Suppressor macrophage (primary cell): ENCODE data around the gene ANKFY1.

Source experiments
- DNase-seq, 4 experiments: peaks; one replicate each; pipeline ENCODE4 v3.0.0-alpha.2; 2020 to 2022
- total RNA-seq, 17 experiments: gene quantifications; one replicate each; lab custom pipeline; 2026; ENCODE audit warnings: mixed read lengths in 6 of 17, inconsistent platforms in 3 of 17; lab: John Stamatoyannopoulos, UW

Gene ANKFY1, protein sequence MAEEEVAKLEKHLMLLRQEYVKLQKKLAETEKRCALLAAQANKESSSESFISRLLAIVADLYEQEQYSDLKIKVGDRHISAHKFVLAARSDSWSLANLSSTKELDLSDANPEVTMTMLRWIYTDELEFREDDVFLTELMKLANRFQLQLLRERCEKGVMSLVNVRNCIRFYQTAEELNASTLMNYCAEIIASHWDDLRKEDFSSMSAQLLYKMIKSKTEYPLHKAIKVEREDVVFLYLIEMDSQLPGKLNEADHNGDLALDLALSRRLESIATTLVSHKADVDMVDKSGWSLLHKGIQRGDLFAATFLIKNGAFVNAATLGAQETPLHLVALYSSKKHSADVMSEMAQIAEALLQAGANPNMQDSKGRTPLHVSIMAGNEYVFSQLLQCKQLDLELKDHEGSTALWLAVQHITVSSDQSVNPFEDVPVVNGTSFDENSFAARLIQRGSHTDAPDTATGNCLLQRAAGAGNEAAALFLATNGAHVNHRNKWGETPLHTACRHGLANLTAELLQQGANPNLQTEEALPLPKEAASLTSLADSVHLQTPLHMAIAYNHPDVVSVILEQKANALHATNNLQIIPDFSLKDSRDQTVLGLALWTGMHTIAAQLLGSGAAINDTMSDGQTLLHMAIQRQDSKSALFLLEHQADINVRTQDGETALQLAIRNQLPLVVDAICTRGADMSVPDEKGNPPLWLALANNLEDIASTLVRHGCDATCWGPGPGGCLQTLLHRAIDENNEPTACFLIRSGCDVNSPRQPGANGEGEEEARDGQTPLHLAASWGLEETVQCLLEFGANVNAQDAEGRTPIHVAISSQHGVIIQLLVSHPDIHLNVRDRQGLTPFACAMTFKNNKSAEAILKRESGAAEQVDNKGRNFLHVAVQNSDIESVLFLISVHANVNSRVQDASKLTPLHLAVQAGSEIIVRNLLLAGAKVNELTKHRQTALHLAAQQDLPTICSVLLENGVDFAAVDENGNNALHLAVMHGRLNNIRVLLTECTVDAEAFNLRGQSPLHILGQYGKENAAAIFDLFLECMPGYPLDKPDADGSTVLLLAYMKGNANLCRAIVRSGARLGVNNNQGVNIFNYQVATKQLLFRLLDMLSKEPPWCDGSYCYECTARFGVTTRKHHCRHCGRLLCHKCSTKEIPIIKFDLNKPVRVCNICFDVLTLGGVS
- 78.9 to 259 (median 134) reads per million in 17 experiments for total RNA-seq

DNA sequence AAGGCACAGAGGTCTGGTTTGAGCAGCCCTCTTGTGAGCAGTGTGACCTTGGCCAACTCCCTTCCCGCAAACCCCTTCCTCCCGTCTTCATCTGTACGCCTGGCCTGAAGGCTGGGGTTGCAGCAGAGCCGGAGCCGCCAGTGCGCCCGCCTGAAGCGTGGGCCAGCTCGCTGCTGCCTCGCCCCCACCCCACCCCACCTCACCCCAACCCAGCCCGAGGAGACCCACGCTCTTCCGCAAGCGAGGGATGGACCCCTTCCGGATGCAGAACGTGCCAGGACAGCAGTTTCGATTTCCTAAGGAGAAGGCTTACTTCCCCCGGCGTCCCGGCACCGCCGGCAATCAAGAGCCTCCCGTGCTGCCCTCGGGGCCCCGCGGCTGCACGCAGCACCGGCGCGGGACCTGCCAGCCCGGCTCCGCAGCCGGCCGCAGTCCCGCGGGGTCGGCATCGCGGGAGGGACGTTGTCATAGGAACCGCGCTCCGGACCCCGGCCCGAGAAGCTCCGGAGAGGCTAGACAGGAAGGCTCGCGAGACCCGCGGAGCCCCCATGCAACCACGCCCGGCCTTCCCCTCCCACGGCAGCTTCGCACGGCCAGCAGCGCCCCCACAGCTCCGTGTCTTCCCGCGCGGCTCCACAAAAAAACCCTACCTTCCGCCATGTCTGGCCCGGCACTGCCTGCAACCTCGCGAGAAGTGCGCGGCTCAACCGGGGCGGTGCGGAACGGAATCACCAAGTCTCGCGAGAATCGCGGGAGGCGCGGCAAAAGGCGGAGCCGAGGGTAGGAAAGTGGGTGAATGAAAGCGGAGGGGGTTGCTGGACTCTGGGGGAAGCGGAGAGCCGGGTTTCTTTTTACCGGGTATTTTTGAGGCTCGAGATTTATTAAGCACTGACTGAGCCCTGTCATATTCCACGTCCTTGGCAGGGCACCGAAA, at the start of gene ANKFY1:
Gene ANKFY1, minus strand, starts transcription at position 698 of the 934 bp plus-strand sequence. Its CDS starts 38 bp downstream, at position 660.
- peak; percentile 97 to 99 (median 97) for DNase-seq

DNA sequence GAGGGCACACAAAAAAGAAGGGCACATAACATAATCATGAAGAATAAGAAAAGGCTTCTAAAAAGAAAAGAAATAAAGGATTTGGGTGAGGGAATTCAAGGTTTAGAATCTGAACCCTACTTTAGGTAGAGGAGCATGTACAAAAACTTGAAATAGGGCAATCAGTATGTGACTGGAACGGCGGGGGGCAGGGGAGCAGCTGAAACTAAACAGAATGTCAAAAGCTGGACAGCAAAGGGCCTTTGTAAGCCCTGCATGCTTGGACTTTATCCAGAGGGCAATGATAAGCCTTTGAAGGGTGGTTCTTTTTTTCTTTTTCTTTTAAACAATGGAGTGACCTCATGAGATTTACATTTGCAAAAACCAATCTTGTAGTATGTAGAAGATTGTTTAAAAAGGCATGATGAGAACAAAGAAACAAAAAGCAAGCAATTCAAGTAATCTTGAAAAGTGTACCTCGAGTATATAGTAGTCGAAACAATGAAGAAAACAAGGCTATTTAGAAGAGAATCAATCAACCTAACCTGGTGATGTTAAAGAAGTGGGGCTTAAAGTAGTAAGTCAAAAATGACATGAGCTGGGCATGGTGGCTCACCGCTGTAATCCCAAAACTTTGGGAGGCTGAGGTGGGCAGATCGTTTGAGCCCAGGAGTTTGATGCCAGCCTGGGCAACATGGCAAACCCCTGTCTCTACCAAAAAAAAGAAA, 46.7 kb upstream of the ANKFY1 start:
- no peak for DNase-seq

DNA sequence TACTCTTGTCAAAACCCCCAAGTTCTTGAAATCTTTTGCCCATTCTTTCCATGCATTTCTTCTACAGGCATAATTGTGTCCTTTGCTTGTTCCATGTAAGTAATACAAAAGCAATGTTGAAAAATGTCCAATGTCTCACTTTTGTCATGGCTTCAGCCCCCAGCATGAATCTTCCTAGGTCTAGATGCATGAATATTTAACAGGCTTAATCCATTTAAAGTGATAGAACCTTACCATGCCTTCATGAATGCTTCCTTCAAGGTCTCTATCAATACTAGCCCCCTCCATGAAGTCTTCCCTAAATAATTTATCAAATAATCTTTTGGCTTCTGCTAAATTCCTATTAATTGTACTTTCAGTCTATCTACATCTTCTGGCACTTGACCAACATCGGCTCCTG, 46.1 kb upstream of the ANKFY1 start:
- DNase-seq, result no peak

DNA sequence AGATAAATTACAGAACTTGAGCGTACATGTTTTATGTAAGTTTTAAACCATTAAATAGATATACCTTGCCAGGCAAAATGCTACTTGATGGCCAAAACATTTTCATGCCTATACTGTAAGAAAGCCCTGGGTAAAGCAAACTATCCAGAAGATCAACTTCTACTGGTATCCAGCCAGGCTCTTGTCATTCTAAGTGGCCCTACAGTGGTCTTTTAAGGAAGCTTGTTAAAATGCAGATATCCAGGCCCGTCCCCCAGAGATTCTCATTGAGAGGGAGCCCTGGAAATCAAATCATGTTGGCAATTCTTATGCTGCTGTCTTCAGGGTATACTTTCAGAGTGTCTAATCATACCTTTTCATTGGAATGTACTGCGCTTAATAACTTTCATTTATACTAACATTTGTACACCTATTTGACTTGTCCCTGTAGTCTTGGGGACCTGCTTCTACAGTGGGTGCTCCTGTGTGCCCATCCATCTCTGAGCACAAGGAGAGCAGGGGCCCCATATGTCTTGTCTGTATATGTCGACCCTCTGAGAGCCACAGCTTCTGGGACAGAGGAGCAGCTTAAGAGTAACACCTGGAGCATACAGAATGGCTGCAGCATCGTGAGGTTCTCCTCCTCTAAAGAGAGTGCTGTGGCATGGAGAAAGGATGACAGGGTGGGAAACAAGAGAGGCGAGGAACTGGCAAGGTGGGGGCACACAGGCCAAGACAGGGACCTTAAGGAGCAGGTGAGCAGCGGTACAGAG, 43.6 kb upstream of the ANKFY1 start:
- DNase-seq, result no peak

DNA sequence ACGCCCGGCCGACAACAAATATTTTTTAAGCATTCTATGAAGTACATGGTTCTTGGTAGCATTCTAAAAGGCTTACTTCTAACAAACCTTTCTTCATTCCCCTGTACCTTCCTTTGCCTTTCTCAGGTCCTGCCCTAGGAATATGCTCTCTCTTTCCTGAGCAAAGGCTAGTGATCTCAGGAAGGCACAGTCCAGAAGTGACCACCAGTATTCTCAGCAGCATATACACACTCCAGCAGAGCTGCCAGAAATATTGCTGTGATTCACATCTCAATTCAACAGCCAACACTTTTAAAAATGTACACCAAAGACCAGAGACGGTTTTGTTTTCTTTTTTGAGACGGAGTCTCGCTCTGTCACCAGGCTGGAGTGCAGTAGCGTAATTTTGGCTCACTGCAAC, 41.4 kb upstream of the ANKFY1 start:
- no peak for DNase-seq

DNA sequence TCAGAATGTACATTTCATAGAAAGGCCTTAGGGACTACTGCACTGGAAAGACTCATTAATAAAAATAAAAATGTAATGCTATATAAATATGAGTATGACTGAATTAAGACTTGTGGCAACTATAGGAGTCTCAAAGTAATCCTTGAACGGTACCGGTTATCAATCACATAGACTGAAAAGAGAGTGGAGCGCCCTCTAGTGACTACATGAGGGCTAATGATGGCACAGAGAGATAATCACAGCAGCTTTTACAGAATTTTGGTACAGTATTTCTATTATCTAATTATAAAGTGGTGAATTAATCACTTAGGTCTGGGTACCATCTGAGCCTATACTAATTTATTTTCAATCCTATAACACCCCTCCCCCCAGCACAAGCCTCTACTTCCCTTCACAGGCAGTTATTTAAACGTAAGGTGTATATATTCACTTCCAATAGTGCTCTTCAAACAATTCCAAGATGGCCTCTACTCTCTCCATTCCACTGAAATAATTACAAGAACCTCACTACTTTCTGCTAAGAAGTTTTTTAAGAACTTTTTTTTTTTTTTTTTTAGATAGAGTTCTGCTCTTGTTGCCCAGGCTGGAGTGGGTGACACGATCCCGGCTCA, 40.7 kb upstream of the ANKFY1 start:
- DNase-seq, result peak; percentile 64 to 75 (median 66)

DNA sequence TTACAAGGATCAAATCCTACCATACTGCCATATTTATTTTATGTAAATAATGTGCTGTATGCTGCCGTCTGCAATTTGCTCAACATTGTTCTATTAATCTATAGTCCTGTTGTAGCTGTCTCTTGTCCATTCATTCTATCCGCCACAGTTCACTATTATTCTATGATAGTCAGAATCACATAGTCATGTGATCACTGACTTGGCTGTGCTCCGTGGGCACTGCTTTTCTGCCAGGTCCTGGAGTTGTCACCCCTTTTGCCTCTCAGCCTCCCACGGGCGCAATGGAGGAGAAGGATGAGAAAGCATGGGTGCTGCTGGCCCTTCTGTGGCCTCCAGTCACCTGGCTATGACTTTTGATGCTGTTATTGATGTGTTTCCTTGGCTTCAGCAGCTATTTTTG, 37.3 kb upstream of the ANKFY1 start:
- no peak for DNase-seq

DNA sequence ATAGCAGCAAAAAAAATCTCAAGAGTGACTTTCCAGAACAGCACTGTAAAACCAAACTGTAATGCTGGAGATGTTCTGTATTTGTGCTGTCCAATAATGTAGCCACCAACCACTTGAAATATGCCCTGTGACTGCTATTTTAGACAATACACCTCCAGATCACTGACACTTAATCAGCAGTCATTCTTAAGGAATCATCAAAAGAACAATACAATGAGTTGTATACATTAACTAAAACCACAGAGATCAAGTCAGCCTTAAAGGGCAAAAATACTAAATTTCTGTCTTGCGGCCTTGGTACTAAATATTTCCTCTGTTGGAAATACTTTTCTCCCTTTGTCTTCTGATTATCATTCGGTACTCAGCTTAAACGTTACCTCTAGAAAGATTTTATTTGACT, 33.6 kb upstream of the ANKFY1 start:
- no peak for DNase-seq

DNA sequence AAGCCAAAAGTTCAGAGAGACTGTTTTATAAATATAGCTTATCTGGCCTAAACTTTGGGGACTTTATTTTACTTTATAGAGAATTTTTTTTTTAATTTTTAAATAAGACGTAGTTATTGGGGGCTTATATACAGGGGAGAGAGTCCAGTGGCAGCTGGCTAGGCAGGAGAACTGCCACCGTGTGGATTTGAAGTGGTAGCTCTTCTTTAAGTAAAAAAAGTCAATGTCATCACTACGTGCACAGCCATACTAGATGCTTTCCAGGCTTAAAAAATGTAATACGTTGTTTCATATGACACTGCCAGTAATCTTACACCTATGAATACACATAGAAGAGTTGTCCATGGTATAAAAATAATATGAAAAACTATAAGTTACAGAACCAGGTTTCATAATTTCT, 31.9 kb upstream of the ANKFY1 start:
- no peak for DNase-seq

DNA sequence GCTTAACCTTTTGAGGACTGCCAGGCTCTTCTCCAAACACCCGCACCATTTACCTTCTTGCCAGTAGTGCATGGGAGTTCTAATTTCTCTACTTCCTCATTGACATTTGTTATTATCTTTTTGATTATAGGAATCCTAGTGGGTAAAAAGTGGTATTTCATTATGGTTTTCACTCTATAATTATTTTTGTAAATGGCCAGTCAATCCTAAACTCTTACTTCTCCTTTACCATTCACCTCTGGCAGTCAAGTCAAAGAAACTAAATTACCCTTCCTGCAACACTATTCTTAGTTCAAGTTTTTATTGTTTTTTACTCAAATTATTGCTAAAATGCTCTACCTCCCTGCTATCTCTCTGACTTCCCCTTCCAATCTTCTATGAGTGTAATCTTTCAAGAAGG, 29.8 kb upstream of the ANKFY1 start:
- no peak for DNase-seq

DNA sequence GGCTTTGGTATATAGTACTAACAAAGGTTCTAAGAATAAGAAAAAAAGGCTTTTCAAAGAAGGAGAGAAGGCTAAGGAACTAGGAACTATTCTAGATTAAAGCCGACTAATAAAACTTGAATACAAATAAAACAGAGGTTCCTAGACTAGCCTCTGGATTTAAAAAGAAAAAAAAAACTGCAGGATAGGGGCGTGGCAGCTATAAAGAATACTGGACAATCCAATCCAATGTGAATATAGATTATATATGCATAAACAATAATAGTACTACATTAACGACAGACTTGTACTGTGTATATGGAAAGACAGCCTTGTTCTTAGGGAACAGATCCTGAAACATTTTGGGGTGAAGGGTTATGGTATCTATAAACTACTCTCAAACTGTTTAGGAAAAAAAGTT, 23.9 kb upstream of the ANKFY1 start:
- no peak for DNase-seq

DNA sequence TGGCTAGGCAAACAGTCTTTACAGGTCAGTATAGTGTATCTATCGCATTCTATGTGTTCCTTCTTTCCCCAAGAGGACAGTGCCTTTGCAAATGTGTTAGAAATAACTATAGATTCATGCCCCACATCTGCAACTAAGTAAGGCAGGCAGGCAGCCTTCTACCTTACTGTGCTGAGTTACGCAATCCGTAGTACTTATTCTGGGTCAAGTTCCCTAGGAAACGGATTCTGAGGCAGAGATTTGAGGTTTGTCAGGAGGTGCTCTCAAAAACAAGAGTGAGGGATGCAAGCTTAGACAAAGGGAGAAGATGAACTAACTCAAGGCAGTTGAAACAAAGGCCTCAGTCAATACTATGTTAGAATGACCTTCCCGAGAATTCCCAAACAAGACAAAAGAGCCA, 12.7 kb upstream of the ANKFY1 start:
- peak in 1 of 4 experiments; percentile 14 for DNase-seq

DNA sequence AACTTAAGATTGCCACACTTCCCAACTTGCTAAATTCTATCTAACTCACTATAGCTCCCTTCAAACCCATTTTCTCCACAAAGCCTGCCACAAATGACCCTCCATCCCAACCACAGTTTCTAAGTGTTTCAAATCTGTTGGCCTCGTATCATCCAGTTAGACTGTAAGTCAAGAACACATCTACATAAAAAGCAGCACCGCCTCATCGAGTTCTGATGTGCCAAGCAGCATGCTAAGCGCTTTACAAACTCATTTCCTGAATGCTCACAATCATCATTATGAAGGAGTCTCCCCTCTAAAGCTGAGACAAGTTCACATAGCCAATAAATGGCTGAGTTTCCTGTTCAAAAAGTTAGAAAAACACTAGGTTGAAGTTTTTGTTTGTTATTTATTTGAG, 9.2 kb upstream of the ANKFY1 start:
- no peak for DNase-seq

DNA sequence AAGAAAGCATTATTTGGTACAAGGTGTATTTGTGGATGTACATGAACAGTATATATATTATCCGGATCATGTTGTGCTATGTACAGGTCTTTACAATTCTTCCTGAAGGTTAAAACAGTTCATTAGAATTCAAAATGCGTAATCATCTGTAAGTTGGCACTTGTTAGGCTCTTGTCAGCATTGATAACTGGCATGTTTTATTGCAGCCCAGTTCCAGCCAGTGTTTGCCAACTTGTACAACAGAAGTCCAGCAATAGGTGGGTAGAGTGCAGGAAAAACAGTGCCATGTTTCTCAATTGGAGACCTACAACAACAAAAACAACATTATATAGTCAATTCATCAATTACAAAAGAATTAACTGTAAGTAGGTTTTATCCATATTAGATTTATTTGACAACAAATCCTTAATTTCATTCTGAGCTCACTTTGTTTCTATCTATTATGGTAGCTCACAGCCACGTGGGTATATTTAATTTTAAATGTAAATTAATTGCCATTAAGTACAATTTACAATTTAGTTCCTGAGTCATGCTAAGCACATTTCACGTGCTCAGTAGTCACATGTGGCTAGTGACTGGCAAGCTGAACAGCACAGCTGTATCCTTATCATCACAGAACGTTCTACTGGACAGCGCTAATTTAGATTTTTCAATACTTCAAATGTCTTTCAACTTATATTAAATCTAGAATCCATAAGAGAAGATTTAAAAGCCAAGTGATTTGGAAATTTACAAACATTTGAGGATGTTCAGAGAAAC, 8.6 kb upstream of the ANKFY1 start:
- no peak for DNase-seq

DNA sequence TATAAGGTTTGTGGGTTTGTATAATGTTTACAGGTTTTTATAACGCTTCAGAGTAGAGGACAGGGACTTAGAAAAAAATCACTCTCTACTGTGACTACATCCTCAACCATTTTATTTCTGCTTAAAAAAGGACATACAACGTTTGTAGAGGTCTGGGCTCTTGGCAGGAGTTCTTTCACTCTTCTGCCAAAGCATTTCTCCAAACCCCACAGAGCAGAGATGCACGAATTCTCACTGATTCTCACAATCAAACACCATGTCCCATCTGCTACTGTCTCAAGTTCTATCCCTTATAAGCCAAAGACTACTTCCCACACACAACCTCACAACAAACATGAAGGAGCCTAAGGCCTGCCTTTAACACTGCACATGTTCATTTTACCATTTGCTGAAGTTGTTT, 7.0 kb upstream of the ANKFY1 start:
- no peak for DNase-seq

DNA sequence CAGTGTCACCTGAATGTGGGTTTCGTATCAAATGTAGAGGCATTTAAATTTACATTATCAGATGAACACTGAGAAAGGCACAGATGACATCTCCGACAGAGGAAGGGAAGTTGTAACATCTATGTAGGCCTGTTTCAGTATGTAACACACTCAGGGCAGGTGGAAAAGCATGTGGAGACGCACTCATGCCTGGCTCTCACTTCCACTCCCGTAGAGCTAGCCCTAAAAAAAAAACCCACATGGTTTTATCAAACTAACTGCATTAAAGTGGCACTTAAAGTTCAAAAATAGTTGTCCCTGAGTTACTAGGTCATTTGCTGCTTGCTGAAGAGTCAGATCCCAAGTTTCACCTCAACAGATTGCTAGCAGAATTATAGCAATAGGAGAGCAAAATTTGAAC, 6.1 kb upstream of the ANKFY1 start:
- DNase-seq, result no peak

DNA sequence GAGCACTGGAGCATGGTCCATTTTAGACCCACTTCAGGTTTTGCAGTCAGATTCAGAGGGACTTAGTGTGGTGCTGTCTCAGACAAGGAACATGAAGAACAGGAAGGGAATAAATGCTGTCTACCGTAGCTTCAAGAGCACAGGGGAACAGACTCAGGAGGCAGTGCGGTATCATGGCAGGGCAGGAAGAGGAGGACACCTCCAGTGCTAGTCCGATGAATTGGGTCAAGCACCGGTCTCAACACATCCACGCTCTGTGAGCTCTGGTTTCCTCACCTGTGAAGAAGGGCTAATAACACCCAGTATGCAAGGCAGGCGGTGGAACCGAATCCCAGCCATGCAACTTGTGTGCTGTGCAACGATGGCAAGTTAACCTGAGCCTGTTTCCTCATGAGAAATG, 3.6 kb upstream of the ANKFY1 start:
- no peak for DNase-seq

DNA sequence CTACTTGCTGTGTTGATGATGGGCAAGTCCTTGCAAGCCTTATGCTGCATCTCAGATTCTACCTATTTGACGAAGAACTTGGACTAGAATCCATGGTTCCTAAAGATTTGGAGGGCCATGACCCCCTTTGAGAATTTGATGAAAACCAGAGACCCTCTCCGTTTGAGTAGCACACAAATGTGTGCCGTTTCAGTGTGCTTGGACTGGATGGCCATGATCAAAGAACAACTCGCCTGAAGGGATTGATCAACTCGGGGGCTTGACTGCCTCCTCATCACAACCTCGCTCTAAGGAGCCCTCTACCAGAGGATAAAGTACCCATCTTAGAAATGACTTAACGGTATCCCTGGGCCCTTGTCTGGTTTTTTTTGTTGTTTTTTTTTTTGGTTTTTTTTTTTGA, 2.8 kb upstream of the ANKFY1 start:
- no peak for DNase-seq

DNA sequence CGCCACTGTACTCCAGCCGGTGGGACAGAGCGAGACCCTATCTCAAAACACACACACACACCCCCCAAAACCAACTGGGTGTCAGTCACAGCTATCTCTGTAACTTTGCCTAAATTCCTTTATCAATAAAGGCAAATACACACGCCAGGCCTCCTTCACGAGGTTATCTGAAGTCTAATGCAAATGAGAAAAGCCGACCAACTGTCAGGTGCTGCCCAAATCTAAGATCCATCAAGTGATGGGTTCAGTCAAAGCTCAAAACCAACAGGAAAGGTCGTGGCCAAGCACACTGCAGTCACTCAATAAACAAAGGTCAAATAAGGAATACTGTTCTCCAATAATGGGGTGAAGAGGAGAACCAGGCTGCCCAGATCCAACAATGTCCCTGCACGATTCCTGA, 1.1 kb downstream of the ANKFY1 start:
- no peak for DNase-seq
